ENCODE measurements around the gene HDAC4. TPM values are rescaled to one million over a fixed set of nuclear protein-coding genes. Genes with fewer than 3 reads are reported as not detected.

HDAC4 gene
- total RNA-seq, 1 experiment from 2014 or later: 32.0 TPM

- no peak overlapping the region for H4K5ac ChIP-seq (ENCODE audit: insufficient read length, low read depth, low read length)
- no peaks in the 10 kb centered on the region for H4K20me1 ChIP-seq (ENCODE audit: control insufficient read depth, insufficient read depth, insufficient read length)
- Mint-ChIP-seq H3K27ac (no peak overlapping the region), H3K4me3 (no peak overlapping the region), H3K9me3 (peaks cover 0 to 3% of the 10 kb centered on the region in 2 experiments; a peak in 4 of 5 replicates), H3K27me3 (ENCODE audit: low read depth) (peaks cover 37% of the 10 kb centered on the region), H3K36me3 (ENCODE audit: insufficient read depth in 1 of 3, low read depth in 3 of 3) (peaks cover 0 to 5% (median 0%) of the 10 kb centered on the region in 3 experiments; a peak in 2 of 7 replicates), H3K4me1 (peaks cover 21 to 35% of the 10 kb centered on the region in 2 experiments)
- no peak overlapping the region for H2AK5ac ChIP-seq (ENCODE audit: insufficient read length, low read length)
- no peak overlapping the region for H4K91ac ChIP-seq (ENCODE audit: insufficient read length, low read depth, low read length)
- no peak overlapping the region for H3K4ac ChIP-seq (ENCODE audit: low read depth, low read length)
- H3K79me1 ChIP-seq (ENCODE audit: insufficient read depth, low read depth, low read length, poor library complexity, severe bottlenecking): no peaks in the 10 kb centered on the region
- no peak overlapping the region for H3K4me2 ChIP-seq (ENCODE audit: insufficient read depth, insufficient read length, low read length)
- no peak overlapping the region for H3K56ac ChIP-seq (ENCODE audit: insufficient read length, low read depth, low read length)
- H3K27me3 ChIP-seq (ENCODE audit: insufficient read depth, low read length): no peaks in the 10 kb centered on the region
- no peak overlapping the region for H4K8ac ChIP-seq (replicated peaks; ENCODE audit: insufficient read length, low read depth, low read length)
- H2BK5ac ChIP-seq (ENCODE audit: insufficient read length, low read length): no peak overlapping the region
- H3K23me2 ChIP-seq (ENCODE audit: insufficient read length, low read depth, low read length, poor library complexity, severe bottlenecking): no peaks in the 10 kb centered on the region
- H3K79me2 ChIP-seq (ENCODE audit: insufficient read depth, low read length): no peaks in the 10 kb centered on the region
- no peak overlapping the region for H2BK15ac ChIP-seq (ENCODE audit: low read depth, low read length)
- no peak overlapping the region for H2AFZ ChIP-seq (ENCODE audit: low read length)
- no peaks in the 10 kb centered on the region for H3K9me3 ChIP-seq (ENCODE audit: control insufficient read depth, low read depth, low read length)
- H3T11ph ChIP-seq (ENCODE audit: low read length): no peak overlapping the region
- H3K9ac ChIP-seq (ENCODE audit: extremely low read depth, insufficient read length, low read length): no peak overlapping the region
- no peak overlapping the region for H2BK20ac ChIP-seq (ENCODE audit: low read depth, low read length, poor library complexity, severe bottlenecking)
- no peak for DNase-seq
- no peak overlapping the region for H2BK12ac ChIP-seq (ENCODE audit: insufficient read length, low read depth, low read length)
- H3K27ac ChIP-seq (ENCODE audit: insufficient read length, low read depth, low read length): no peak overlapping the region
- no peak overlapping the region for H3K18ac ChIP-seq (ENCODE audit: insufficient read length, low read depth, low read length)
- WGBS (ENCODE audit: extremely low coverage, insufficient read length, low lambda C conversion rate): no CpG with 5 or more reads among the region's 11 CpGs
- peak overlapping the region; percentile 14 for H2BK120ac ChIP-seq (ENCODE audit: low read depth, low read length, poor library complexity, severe bottlenecking)
- H3K4me1 ChIP-seq (ENCODE audit: insufficient read depth, low read length): no peaks in the 10 kb centered on the region
- no peak for TF ChIP-seq CTCF (conservative IDR thresholded peaks at IDR 0.05)
- no peak overlapping the region for H3K23ac ChIP-seq (ENCODE audit: insufficient read length, low read depth, low read length)
- no peak overlapping the region; the same call in 1 of the 2 replicates for H3K14ac ChIP-seq (ENCODE audit: insufficient read depth, low read length)
Observed at GRCh38 chr2:239439754-239440315, 39.0 kb upstream of the HDAC4 start.
